Mucosa of gallbladder (tissue), 1 donor: ENCODE data around the gene PNKD. TPM values are rescaled to one million over a fixed set of nuclear protein-coding genes. Genes with fewer than 3 reads are reported as not detected.
A peak's percentile ranks its signal among the peaks of the same experiment; 100 is the strongest.

Experiments
- DNase-seq: peaks from one replicate; pipeline ENCODE4 v3.0.0-alpha.2; 2020; ENCODE audit warnings: low spot score
- total RNA-seq: library from RNA; stranded (reverse); gene quantifications from one replicate; pipeline ENCODE4 v1.2.1, GENCODE V29; 2021
- donor health status: DM: no; HTN: no; CAD: no.

PNKD gene
- total RNA-seq, 1 donor from 2014 or later, result 154 TPM

DNA sequence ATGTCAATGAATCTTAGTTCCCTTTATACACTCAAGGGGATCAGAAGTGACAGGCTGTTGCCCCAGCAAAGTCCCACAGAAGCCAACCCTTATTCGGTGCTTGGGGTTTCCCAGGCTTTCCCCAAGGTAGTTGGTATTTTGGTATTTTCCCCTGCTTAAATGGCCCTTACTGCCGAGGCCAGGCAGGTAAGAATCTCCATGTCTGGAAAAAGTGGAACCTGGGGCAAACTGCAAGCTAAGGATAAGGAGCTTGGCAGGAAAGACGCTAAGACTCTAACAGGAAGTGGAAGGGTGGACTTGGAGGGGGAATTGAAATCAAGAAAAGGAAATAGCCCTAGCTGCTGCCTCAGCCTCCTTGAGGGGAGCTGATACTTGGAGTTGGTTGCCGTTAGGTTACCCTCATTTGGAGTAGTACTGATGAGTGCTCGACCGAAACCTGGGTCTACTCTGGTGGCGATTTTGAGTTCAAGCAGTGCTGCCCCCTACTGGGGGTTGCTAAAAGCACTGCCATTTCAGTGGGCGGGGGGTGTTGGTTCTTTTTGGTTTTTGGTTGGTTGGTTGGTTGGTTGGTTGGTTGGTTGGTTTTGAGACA, 12.8 kb upstream of the PNKD start:
- DNase-seq, result no peak

DNA sequence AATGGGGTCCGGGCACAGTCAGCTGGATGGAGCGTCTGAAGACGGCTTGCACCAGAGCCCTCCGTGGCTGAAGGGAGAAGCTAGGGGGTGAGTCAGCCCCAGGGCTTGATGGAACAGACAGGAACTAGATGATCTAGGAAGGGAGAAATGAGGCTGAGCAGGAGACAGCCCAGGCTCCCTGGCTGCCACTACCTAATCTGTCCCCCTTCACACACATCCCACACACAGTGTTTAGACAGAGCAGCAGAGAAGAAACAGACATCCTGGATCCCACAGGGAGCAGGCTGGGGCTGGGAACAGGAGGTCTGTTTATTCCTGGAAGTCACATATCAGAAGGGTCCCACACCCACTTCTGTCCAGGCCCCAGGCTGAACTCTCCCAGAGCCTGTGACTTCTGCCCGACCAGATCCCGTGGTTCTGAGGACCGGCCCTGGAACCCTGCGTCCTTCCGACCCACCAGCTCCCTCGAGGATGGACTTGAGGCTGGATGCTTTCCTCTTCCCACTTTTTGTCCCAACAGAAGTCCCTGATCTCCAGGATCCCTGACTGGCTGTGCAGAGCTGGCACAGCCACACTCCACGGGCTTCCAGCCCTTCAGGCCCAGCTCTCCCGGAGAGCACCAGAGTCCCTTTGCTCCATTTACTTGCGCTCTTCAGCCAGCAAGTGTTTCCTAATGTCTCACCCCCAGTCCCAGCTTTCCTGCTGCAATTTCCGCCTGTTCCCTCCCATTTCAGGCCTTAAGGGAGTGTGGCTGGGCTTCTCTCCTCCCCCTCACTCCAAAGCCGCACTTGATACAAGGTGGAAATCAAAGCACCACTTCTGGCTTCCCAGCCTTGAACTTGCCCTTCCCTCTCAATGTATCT, 11.0 kb upstream of the PNKD start:
- DNase-seq, result peak; percentile 79

DNA sequence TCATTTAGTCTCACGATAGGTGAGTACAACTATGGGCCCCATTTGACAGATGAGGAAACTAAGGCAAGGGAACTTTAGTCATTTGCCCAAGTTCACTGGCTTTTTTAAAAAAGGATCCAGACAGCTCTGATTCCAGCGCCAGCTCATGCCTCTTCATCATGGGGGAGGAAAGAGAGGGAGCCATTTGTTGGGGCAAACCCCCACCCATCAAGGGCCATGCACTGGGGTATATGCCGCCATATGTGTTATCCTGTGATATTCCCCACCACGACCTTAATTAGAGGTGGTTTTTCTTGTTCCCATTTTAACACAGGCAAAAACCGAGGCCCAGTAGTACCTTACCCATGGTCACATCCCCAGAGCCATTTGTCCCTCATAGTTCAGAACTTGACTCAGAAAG, 10.2 kb upstream of the PNKD start:
- no peak for DNase-seq

- peak; percentile 64 for DNase-seq
Measured at GRCh38 chr2:218260742-218261422, 9.4 kb upstream of the PNKD start, which contains the start of gene GPBAR1. Gene GPBAR1 (plus strand): TSS chr2:218261015. CDS start chr2:218262725, 1,710 bp downstream.

DNA sequence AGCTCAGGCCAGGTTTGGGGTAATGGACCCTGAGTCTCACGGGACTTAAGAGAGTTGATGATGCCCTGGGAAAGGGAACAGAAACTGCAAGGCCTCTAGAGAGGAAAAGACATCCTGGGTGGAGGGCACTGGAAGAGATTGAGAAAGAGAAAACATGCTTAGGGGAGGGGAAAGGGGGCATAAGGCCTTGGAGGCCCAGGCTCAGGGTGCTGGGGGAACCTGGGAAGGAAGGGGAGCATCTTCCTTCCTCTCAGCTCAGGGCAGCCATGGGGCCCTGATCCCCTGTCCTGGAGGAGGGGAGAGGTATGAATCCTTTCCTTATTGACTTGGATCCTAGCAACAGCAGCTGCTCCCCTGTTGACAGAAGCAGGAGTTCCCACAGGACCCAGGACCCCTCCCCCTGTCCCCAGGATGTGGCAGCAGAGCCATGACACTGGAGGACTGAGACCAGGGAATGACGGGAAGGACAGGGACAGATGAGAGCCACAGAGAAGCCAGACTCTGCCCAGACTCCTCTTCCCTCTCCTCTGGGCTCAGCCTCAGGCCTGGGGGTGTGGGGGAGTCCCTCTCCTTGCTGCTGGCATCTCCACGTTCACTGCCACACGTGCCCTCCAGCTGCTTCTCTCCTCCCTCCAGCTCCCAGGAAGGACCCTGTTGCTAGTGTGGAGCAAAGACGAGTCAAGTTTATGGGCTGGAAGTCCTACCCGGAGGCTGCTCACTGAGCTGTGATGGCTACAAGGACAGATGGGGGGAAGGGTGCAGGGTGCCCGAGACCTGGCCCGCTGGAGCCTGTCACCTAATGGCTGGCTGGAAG, 8.7 kb upstream of the PNKD start:
- no peak for DNase-seq

DNA sequence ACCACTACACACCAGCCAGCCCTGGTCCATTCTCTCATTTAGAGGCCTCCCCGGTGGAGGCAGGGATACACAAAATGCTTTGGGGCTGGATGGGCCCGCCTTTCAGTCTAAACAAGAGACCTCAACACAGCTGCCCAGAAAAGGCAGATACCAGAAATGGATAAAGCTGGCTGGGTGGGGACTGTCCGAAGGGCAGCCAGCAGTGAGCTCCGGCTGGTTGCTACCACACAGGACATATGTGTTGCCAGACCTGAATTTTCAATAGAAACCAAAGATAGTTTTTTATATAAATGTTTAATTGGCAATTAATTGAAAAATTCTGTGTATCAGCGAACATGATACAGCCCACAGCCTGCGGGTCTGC, 8.1 kb upstream of the PNKD start:
- no peak for DNase-seq

GRCh38 chr2:218262631-218263586, 7.4 kb upstream of the PNKD start:
- no peak for DNase-seq

GRCh38 chr2:218263817-218264641, 6.3 kb upstream of the PNKD start:
- no peak for DNase-seq

DNA sequence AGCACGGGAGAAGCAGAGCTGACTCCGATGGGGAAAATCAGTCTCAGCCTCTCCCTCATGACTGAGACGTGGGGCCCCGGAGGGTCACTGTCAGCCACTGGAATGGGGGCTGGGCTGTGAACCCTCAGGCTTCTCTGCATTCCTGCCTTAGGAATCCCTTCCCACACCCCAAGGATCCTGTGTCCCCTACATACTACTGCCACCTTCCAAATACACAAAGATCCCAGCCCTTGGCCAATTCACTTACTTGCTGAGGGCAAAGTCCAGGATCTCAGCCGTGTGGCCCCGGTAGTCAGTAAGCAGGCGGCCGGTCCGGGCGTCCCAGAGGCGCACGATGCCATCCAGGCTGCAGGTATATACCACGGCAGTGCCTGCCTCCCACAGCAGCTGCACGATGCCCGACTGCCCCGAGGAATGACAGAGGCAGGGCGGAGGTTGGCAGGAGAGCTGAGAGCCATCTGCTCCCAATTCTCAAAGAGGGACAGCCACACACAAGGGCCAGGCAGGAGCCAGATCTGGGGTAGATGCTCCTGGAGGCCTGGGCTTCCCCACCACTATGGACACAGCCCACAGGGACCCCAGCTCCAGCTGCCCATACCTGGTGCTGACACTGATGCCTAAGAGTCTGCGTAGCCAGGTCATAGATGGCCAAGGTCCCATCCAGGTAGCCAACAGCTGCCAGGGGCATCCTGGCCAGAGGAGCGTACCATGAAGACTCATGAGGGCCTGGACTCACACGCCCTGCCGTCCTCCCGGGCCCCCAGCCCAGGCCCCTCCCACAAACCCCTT, 5.4 kb upstream of the PNKD start:
- DNase-seq, result peak; percentile 70

- no peak for DNase-seq
Measured at GRCh38 chr2:218265626-218266025, 4.7 kb upstream of the PNKD start.

DNA sequence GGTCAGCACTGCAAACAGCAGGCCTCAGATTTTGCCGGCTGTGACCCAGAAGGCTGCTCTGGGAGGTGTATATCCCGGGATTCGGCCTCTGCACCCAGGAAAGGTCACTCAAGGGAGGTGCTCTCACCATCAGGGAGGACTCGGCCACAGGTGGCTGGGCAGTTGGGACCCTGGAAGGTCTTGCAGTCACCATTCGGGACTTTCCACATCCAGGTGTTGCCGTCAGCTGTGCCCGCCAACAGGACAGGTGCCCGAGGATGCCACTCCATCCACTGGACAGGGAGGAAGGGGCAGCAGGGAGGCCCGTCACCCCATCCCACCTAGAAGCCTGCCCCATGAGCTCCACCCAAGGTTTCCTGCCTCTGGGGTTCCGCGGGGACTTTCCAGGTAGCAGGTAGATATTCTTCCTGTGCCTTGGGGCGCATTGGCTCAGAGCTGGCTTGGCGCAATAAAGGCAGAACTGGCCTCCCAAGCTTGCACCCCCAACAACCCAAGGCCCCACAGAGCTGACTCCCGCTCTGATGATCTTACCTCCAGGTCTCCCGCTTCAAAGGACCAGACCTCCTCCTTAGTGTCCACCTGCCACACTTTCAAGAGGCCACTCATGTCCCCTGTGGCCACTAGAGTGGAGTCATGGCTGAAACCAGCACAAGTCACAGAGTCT, 3.9 kb upstream of the PNKD start:
- DNase-seq, result no peak

DNA sequence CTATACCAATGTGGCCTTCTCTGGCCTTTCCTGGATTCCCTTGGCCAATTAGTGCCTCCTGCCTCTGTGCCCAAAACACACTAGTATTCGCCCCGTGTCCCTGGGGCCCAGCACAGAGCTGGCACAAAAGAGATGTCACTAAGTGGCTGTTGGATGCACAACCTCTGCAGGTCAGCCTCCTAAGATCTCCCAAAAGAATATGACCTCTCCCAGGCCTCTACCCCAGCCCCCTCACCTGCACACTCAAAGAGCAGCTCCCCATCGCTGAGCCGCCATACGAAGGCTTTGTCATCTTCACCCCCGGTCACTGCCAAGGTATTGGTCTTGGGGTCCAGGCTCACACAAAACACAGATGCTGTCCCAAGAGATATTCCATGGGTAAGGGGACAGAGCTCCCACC, 3.1 kb upstream of the PNKD start:
- no peak for DNase-seq

GRCh38 chr2:218270721-218271486, 585 bp downstream of the PNKD start:
- no peak for DNase-seq

DNA sequence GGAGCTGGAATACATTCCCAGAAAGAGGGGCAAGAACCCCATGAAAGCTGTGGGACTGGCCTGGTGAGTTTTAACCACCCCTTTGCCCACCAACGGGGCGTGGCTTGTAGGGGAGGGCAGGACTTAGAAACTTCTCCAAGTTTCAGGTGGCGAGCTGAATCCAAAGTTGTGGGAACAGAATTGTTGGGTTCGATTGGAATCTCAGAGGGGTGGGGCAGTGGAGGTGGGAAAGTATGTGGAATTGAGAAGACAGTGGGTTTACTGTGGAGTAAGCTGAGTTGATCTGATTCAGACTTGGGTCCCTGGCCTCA, 1.1 kb downstream of the PNKD start:
- no peak for DNase-seq

DNA sequence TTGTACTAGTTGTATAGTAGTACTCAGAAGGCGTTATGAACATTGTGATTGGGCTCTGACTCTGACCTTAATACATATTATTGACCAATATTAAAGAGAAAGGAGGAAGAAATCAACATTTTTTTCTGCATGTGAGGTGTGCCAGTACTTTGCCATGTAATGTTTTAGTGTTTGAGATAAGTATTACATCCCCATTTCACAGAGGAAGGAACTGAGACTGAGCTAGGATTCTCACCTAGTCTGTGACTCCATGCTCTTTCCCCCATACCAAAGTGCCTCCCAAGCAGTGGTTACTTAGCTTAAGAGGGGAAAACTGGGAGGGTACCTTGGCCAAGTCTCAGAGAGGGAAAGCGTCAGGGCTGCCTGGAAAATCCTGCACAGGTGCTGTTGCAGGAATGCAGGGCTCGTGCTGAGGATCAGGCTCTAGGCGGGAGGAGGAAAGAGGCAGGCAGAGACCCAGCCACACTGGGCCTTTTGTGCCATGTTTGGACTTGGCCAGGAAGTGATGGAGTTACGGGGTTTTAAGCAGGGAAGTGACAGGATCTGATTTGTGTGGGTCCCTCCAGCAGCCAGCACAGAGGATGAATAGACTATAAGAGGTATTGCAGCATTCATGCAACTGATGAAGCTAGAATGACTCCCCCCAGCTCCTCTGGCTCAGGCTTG, 1.7 kb downstream of the PNKD start:
- DNase-seq, result no peak

- DNase-seq, result peak; percentile 90
Measured at GRCh38 chr2:218272531-218273212, 2.4 kb downstream of the PNKD start.
